DMS53 treated with DMSO at 0.1 percent for 48 hours (cell line): ENCODE measurements around the gene EBF3.

Experiments used
- DNase-seq: peaks from one replicate; lab custom pipeline; 2025; ENCODE audit not compliant: unreplicated experiment; lab: John Stamatoyannopoulos, UW

Gene EBF3

GRCh38 chr10:129892548-129893052 lies 71.5 kb downstream of the EBF3 start:
- no peak for DNase-seq

- no peak for DNase-seq
Measured at GRCh38 chr10:129891806-129892205, 72.3 kb downstream of the EBF3 start.

- no peak for DNase-seq
Measured at GRCh38 chr10:129890170-129890569, 73.9 kb downstream of the EBF3 start.

- DNase-seq, result no peak
Measured at GRCh38 chr10:129888784-129889616, 75.1 kb downstream of the EBF3 start.

GRCh38 chr10:129887986-129888783 lies 75.9 kb downstream of the EBF3 start:
- DNase-seq, result no peak

- no peak for DNase-seq
Measured at GRCh38 chr10:129887381-129887905, 76.6 kb downstream of the EBF3 start.

- no peak for DNase-seq
Measured at GRCh38 chr10:129886263-129886662, 77.8 kb downstream of the EBF3 start.

- no peak for DNase-seq
Measured at GRCh38 chr10:129885526-129885925, 78.5 kb downstream of the EBF3 start.

GRCh38 chr10:129884398-129885078 lies 79.5 kb downstream of the EBF3 start:
- DNase-seq, result no peak

- no peak for DNase-seq
Measured at GRCh38 chr10:129883626-129884397, 80.3 kb downstream of the EBF3 start.

GRCh38 chr10:129883029-129883428 lies 81.0 kb downstream of the EBF3 start:
- no peak for DNase-seq

GRCh38 chr10:129882291-129883010 lies 81.6 kb downstream of the EBF3 start:
- DNase-seq, result no peak

- no peak for DNase-seq
Measured at GRCh38 chr10:129881641-129882040, 82.4 kb downstream of the EBF3 start.

GRCh38 chr10:129880191-129880870 lies 83.7 kb downstream of the EBF3 start:
- no peak for DNase-seq

- no peak for DNase-seq
Measured at GRCh38 chr10:129879655-129880054, 84.4 kb downstream of the EBF3 start.

GRCh38 chr10:129878835-129879234 lies 85.2 kb downstream of the EBF3 start:
- no peak for DNase-seq

GRCh38 chr10:129877773-129878371 lies 86.2 kb downstream of the EBF3 start:
- DNase-seq, result no peak

- no peak for DNase-seq
Measured at GRCh38 chr10:129876838-129877237, 87.2 kb downstream of the EBF3 start.
